Stimulated activated CD4-positive, alpha-beta T cell treated with anti-CD3 and anti-CD28 coated beads, Interleukin-1b, Interleukin-23, amount 100 ng/mL, for 4 hours (primary cell): ENCODE data around the gene FAM228A.
"Not testable (repeated sequence)": the region's sequence is repeated elsewhere in the genome, so short reads cannot be mapped to it uniquely, and the experiment has no call there.

ENCODE experiments used
- DNase-seq, 2 donors: peaks; one replicate each; pipeline ENCODE4 v3.0.0-alpha.2; 2020; ENCODE audit warnings: low read depth in 2 of 2

FAM228A gene

GRCh38 chr2:24191156-24191555 lies 16.3 kb downstream of the FAM228A start:
- no peak for DNase-seq

GRCh38 chr2:24191848-24192247 lies 17.0 kb downstream of the FAM228A start:
- no peak for DNase-seq

GRCh38 chr2:24197213-24197612 lies 22.4 kb downstream of the FAM228A start:
- not testable (repeated sequence) for DNase-seq

- DNase-seq: no peak
Measured at GRCh38 chr2:24199968-24200590, 25.2 kb downstream of the FAM228A start.

- no peak for DNase-seq
Measured at GRCh38 chr2:24200799-24201198, 25.9 kb downstream of the FAM228A start.

- DNase-seq: no peak
Measured at GRCh38 chr2:24203029-24203786, 28.4 kb downstream of the FAM228A start.

GRCh38 chr2:24203787-24204150 lies 28.9 kb downstream of the FAM228A start:
- no peak for DNase-seq

GRCh38 chr2:24204505-24204904 lies 29.7 kb downstream of the FAM228A start:
- no peak for DNase-seq

GRCh38 chr2:24205131-24205530 lies 30.3 kb downstream of the FAM228A start:
- no peak for DNase-seq

- no peak for DNase-seq
Measured at GRCh38 chr2:24206242-24206641, 31.4 kb downstream of the FAM228A start.

- no peak for DNase-seq
Measured at GRCh38 chr2:24206714-24207113, 31.9 kb downstream of the FAM228A start.

- DNase-seq: no peak
Measured at GRCh38 chr2:24207359-24207758, 32.5 kb downstream of the FAM228A start.

- no peak for DNase-seq
Measured at GRCh38 chr2:24208490-24208889, 33.6 kb downstream of the FAM228A start.

- DNase-seq: no peak
Measured at GRCh38 chr2:24209389-24210105, 34.7 kb downstream of the FAM228A start.

GRCh38 chr2:24210106-24210455 lies 35.2 kb downstream of the FAM228A start:
- no peak for DNase-seq

GRCh38 chr2:24210723-24211122 lies 35.9 kb downstream of the FAM228A start:
- no peak for DNase-seq

- DNase-seq: no peak
Measured at GRCh38 chr2:24211408-24211807, 36.6 kb downstream of the FAM228A start.

GRCh38 chr2:24214880-24215279 lies 40.0 kb downstream of the FAM228A start:
- no peak for DNase-seq

GRCh38 chr2:24220554-24221291 lies 45.9 kb downstream of the FAM228A start:
- DNase-seq: no peak

GRCh38 chr2:24221343-24222050 lies 46.6 kb downstream of the FAM228A start:
- DNase-seq: no peak

- DNase-seq: no peak
Measured at GRCh38 chr2:24222946-24223345, 48.1 kb downstream of the FAM228A start.
